ENCODE results near the gene MORC2.

The MORC2 gene

GRCh38 chr22:30984317-30984716, 15.7 kb upstream of the MORC2 start:
- peaks cover 0 to 1% of the 10 kb centered on the region in 2 donors for H3K9me3 ChIP-seq (ENCODE audit: control insufficient read depth in 2 of 2, low read length in 2 of 2)
- H3K4me1 ChIP-seq (ENCODE audit: control insufficient read depth in 2 of 2, insufficient read depth in 2 of 2, low read length in 2 of 2) = no peaks in the 10 kb centered on the region
- no peak overlapping the region for H3K4me3 ChIP-seq (ENCODE audit: low read length in 2 of 2)
- no peaks in the 10 kb centered on the region for H3K36me3 ChIP-seq (ENCODE audit: control insufficient read depth in 2 of 2, insufficient read depth in 2 of 2, low read length in 2 of 2)
- H3K9ac ChIP-seq (ENCODE audit: low read depth in 1 of 2, low read length in 2 of 2) = no peak overlapping the region
- H3K27ac ChIP-seq (ENCODE audit: low read depth in 2 of 2, low read length in 2 of 2) = no peak overlapping the region
- no peaks in the 10 kb centered on the region for H3K27me3 ChIP-seq (ENCODE audit: control insufficient read depth in 2 of 2, insufficient read depth in 2 of 2, low read length in 2 of 2)

- Histone ChIP-seq H3K9ac (ENCODE audit: low read depth in 1 of 2, low read length in 2 of 2) (no peak overlapping the region), H3K27ac (ENCODE audit: low read depth in 2 of 2, low read length in 2 of 2) (no peak overlapping the region), H3K4me1 (ENCODE audit: control insufficient read depth in 2 of 2, insufficient read depth in 2 of 2, low read length in 2 of 2) (no peaks in the 10 kb centered on the region), H3K4me3 (ENCODE audit: low read length in 2 of 2) (no peak overlapping the region), H3K27me3 (ENCODE audit: control insufficient read depth in 2 of 2, insufficient read depth in 2 of 2, low read length in 2 of 2) (no peaks in the 10 kb centered on the region), H3K36me3 (ENCODE audit: control insufficient read depth in 2 of 2, insufficient read depth in 2 of 2, low read length in 2 of 2) (no peaks in the 10 kb centered on the region), H3K9me3 (ENCODE audit: control insufficient read depth in 2 of 2, low read length in 2 of 2) (peaks cover under 1 to 1% of the 10 kb centered on the region in 2 donors)
These were observed 13.9 kb upstream of the MORC2 start for GRCh38 chr22:30982512-30982911.

GRCh38 chr22:30979932-30980331, 11.4 kb upstream of the MORC2 start:
- Histone ChIP-seq H3K27me3 (ENCODE audit: control insufficient read depth in 2 of 2, insufficient read depth in 2 of 2, low read length in 2 of 2) (no peaks in the 10 kb centered on the region), H3K4me1 (ENCODE audit: control insufficient read depth in 2 of 2, insufficient read depth in 2 of 2, low read length in 2 of 2) (no peaks in the 10 kb centered on the region), H3K9ac (ENCODE audit: low read depth in 1 of 2, low read length in 2 of 2) (no peak overlapping the region), H3K36me3 (ENCODE audit: control insufficient read depth in 2 of 2, insufficient read depth in 2 of 2, low read length in 2 of 2) (peaks cover 6 to 7% of the 10 kb centered on the region in 2 donors), H3K9me3 (ENCODE audit: control insufficient read depth in 2 of 2, low read length in 2 of 2) (peaks cover 14 to 17% of the 10 kb centered on the region in 2 donors), H3K27ac (ENCODE audit: low read depth in 2 of 2, low read length in 2 of 2) (no peak overlapping the region), H3K4me3 (ENCODE audit: low read length in 2 of 2) (no peak overlapping the region)

DNA sequence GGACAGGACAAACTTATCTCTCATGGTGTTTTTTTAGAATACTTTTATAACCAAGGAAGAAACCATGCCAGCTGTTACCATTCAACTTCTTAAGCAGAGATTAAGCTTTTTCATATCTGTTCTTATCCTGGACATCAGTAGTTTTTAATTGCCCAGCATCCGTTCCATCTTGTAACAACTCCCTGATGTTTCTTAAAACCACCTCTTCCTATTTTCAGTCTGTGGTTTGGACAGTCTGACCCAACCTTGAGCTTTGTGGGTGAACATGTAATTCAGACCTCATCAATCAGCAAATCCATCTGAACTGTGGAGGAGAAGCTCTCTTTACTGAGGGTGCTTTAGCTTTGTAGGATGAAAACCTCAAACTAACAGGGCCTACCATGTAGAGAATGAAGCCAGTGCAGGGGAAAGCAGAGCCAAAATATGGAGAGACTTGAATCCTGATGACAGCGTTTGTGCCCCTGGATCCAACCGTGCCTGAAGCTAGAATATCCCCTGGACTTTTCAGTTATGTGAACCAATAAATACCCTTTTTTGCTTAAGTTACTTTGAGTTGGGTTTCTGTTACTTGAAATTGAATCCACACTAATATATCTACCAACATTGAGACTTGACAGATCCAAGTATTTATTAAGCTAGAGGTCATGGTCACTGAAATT, 9.9 kb upstream of the MORC2 start:
- H3K27me3 ChIP-seq (ENCODE audit: control insufficient read depth in 2 of 2, insufficient read depth in 2 of 2, low read length in 2 of 2) = no peaks in the 10 kb centered on the region
- no peak overlapping the region for H3K4me3 ChIP-seq (ENCODE audit: low read length in 2 of 2)
- H3K4me1 ChIP-seq (ENCODE audit: control insufficient read depth in 2 of 2, insufficient read depth in 2 of 2, low read length in 2 of 2) = no peaks in the 10 kb centered on the region
- H3K9ac ChIP-seq (ENCODE audit: low read depth in 1 of 2, low read length in 2 of 2) = no peak overlapping the region
- no peak overlapping the region for H3K27ac ChIP-seq (ENCODE audit: low read depth in 2 of 2, low read length in 2 of 2)
- peaks cover 14 to 18% of the 10 kb centered on the region in 2 donors for H3K36me3 ChIP-seq (ENCODE audit: control insufficient read depth in 2 of 2, insufficient read depth in 2 of 2, low read length in 2 of 2)
- peaks cover 14 to 22% of the 10 kb centered on the region in 2 donors for H3K9me3 ChIP-seq (ENCODE audit: control insufficient read depth in 2 of 2, low read length in 2 of 2)

DNA sequence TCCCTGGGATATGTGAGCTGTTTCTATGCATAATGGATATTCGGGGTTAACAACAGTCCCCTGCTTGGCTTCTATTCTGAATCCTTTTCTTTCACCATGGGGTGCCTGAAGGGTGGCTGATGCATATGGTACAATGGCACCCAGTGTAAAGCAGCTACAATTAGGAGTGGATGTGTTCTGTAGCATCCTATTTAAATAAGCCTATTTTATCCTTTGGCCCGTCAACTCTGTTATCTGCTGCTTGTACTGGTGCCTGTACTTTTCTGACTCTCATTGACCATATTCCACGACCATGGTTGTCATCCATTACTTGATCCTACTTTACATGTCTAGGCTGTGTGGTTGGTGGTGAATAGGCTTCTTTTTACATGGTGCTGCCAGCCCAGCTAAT, 1.8 kb upstream of the MORC2 start:
- H3K36me3 ChIP-seq (ENCODE audit: control insufficient read depth in 2 of 2, insufficient read depth in 2 of 2, low read length in 2 of 2) = peaks cover 34 to 37% of the 10 kb centered on the region in 2 donors
- H3K4me3 ChIP-seq (ENCODE audit: low read length in 2 of 2) = peak overlapping the region; percentile 85 to 90
- peak overlapping the region in 1 of 2 donors; percentile 76 for H3K9ac ChIP-seq (ENCODE audit: low read depth in 1 of 2, low read length in 2 of 2)
- no peaks in the 10 kb centered on the region for H3K27me3 ChIP-seq (ENCODE audit: control insufficient read depth in 2 of 2, insufficient read depth in 2 of 2, low read length in 2 of 2)
- H3K9me3 ChIP-seq (ENCODE audit: control insufficient read depth in 2 of 2, low read length in 2 of 2) = peaks cover 8 to 9% of the 10 kb centered on the region in 2 donors
- peak overlapping the region in 1 of 2 donors; percentile 93 for H3K27ac ChIP-seq (ENCODE audit: low read depth in 2 of 2, low read length in 2 of 2)
- H3K4me1 ChIP-seq (ENCODE audit: control insufficient read depth in 2 of 2, insufficient read depth in 2 of 2, low read length in 2 of 2) = peaks cover 9 to 15% of the 10 kb centered on the region in 2 donors

DNA sequence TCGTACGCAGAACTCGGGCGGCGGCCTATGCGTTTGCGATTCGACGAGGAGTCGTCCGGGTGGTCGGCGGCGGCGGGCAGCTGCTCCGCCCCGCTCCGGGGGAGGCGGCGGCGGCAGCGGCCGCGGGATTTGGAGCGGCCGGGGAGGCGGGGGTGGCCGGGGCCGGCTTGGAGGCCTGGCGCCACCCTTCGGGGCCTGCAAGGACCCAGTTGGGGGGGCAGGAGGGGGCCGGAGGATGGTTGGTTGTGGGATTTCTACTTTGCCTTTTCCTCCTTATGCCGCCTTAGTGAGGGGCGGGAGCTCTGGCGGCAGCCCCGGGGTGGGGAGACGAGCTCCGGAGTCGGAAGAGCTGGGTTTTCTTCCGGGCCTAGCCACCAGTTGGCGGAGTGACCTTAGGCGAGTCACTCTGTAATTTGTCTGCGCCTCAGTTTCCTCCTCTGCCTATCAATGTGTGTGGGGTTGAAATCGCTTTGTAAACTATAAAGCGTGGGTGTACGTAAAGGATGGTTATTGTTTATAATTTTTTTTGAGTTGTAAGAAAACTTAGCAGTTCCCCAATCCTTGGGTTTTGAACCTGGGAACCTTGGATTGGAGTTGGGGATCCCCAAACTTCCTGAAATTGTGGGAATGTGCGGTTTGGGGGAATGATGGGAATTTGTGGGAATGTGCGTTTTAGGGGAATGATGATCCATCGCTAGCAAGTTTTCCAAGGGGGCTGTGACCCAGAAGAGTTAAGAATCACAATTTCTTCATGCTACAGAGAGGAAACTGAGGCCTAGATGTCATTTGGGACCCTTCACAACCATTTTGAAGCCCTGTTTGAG, 1.2 kb upstream of the MORC2 start:
- peaks cover 29 to 32% of the 10 kb centered on the region in 2 donors for H3K36me3 ChIP-seq (ENCODE audit: control insufficient read depth in 2 of 2, insufficient read depth in 2 of 2, low read length in 2 of 2)
- no peaks in the 10 kb centered on the region for H3K27me3 ChIP-seq (ENCODE audit: control insufficient read depth in 2 of 2, insufficient read depth in 2 of 2, low read length in 2 of 2)
- peaks cover 9 to 15% of the 10 kb centered on the region in 2 donors for H3K4me1 ChIP-seq (ENCODE audit: control insufficient read depth in 2 of 2, insufficient read depth in 2 of 2, low read length in 2 of 2)
- peak overlapping the region; percentile 76 to 82 for H3K9ac ChIP-seq (ENCODE audit: low read depth in 1 of 2, low read length in 2 of 2)
- H3K27ac ChIP-seq (ENCODE audit: low read depth in 2 of 2, low read length in 2 of 2) = peak overlapping the region; percentile 92 to 93
- H3K4me3 ChIP-seq (ENCODE audit: low read length in 2 of 2) = peak overlapping the region; percentile 85 to 90
- H3K9me3 ChIP-seq (ENCODE audit: control insufficient read depth in 2 of 2, low read length in 2 of 2) = peaks cover 8 to 9% of the 10 kb centered on the region in 2 donors

GRCh38 chr22:30968924-30969531, 454 bp upstream of the MORC2 start, which contains the start of gene TUG1:
Gene TUG1, plus strand, starts transcription at chr22:30969265.
- H3K27me3 ChIP-seq (ENCODE audit: control insufficient read depth in 2 of 2, insufficient read depth in 2 of 2, low read length in 2 of 2) = no peaks in the 10 kb centered on the region
- H3K27ac ChIP-seq (ENCODE audit: low read depth in 2 of 2, low read length in 2 of 2) = peak within 1 kb of the TSS; percentile 92 to 93
- peak within 1 kb of the TSS; percentile 85 to 90 for H3K4me3 ChIP-seq (ENCODE audit: low read length in 2 of 2)
- H3K9me3 ChIP-seq (ENCODE audit: control insufficient read depth in 2 of 2, low read length in 2 of 2) = peaks cover 8 to 9% of the 10 kb centered on the region in 2 donors
- H3K9ac ChIP-seq (ENCODE audit: low read depth in 1 of 2, low read length in 2 of 2) = peak within 1 kb of the TSS; percentile 76 to 82
- peaks cover 9 to 15% of the 10 kb centered on the region in 2 donors for H3K4me1 ChIP-seq (ENCODE audit: control insufficient read depth in 2 of 2, insufficient read depth in 2 of 2, low read length in 2 of 2)
- H3K36me3 ChIP-seq (ENCODE audit: control insufficient read depth in 2 of 2, insufficient read depth in 2 of 2, low read length in 2 of 2) = peaks cover 25 to 28% of the 10 kb centered on the region in 2 donors

DNA sequence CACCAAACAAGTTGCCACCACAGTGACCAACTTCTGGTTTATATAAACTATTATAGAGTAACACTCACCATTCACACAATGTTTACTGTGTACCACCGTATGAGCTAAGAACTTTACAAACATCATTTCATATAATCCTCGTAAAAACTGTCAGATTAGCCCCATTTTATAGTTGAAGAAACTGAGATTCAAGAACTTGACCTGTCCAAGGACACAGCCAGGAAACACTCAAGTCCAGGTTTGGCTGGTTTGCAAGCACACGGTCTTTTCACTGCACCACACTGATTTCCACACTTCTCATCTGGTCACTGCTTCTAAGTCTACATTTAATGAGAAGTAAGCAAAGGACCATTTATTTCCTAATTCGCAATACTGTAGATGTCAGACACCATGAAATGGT, 3.7 kb downstream of the MORC2 start:
- no peak overlapping the region for H3K4me3 ChIP-seq (ENCODE audit: low read length in 2 of 2)
- H3K27me3 ChIP-seq (ENCODE audit: control insufficient read depth in 2 of 2, insufficient read depth in 2 of 2, low read length in 2 of 2) = no peaks in the 10 kb centered on the region

GRCh38 chr22:30955153-30955552, 13.4 kb downstream of the MORC2 start:
- H3K9me3 ChIP-seq (ENCODE audit: control insufficient read depth in 2 of 2, low read length in 2 of 2) = no peaks in the 10 kb centered on the region
- H3K4me1 ChIP-seq (ENCODE audit: control insufficient read depth in 2 of 2, insufficient read depth in 2 of 2, low read length in 2 of 2) = no peaks in the 10 kb centered on the region
- peaks cover 20 to 23% of the 10 kb centered on the region in 2 donors for H3K36me3 ChIP-seq (ENCODE audit: control insufficient read depth in 2 of 2, insufficient read depth in 2 of 2, low read length in 2 of 2)
- H3K27ac ChIP-seq (ENCODE audit: low read depth in 2 of 2, low read length in 2 of 2) = no peak overlapping the region
- no peak overlapping the region for H3K4me3 ChIP-seq (ENCODE audit: low read length in 2 of 2)
- no peaks in the 10 kb centered on the region for H3K27me3 ChIP-seq (ENCODE audit: control insufficient read depth in 2 of 2, insufficient read depth in 2 of 2, low read length in 2 of 2)
- no peak overlapping the region for H3K9ac ChIP-seq (ENCODE audit: low read depth in 1 of 2, low read length in 2 of 2)

More for the DNA sequence above, 3.7 kb downstream of the MORC2 start:
- Histone ChIP-seq H3K36me3 (ENCODE audit: control insufficient read depth in 2 of 2, insufficient read depth in 2 of 2, low read length in 2 of 2) (no peaks in the 10 kb centered on the region), H3K4me1 (ENCODE audit: control insufficient read depth in 2 of 2, insufficient read depth in 2 of 2, low read length in 2 of 2) (peaks cover 4 to 7% of the 10 kb centered on the region in 2 donors), H3K9ac (ENCODE audit: low read depth in 1 of 2, low read length in 2 of 2) (no peak overlapping the region), H3K9me3 (ENCODE audit: control insufficient read depth in 2 of 2, low read length in 2 of 2) (peaks cover 0 to 2% of the 10 kb centered on the region in 2 donors), H3K27ac (ENCODE audit: low read depth in 2 of 2, low read length in 2 of 2) (no peak overlapping the region)

- Histone ChIP-seq H3K9me3 (ENCODE audit: control insufficient read depth in 2 of 2, low read length in 2 of 2) (no peaks in the 10 kb centered on the region), H3K4me3 (ENCODE audit: low read length in 2 of 2) (no peak overlapping the region), H3K36me3 (ENCODE audit: control insufficient read depth in 2 of 2, insufficient read depth in 2 of 2, low read length in 2 of 2) (peaks cover 38 to 39% of the 10 kb centered on the region in 2 donors), H3K27me3 (ENCODE audit: control insufficient read depth in 2 of 2, insufficient read depth in 2 of 2, low read length in 2 of 2) (no peaks in the 10 kb centered on the region), H3K9ac (ENCODE audit: low read depth in 1 of 2, low read length in 2 of 2) (no peak overlapping the region), H3K27ac (ENCODE audit: low read depth in 2 of 2, low read length in 2 of 2) (no peak overlapping the region), H3K4me1 (ENCODE audit: control insufficient read depth in 2 of 2, insufficient read depth in 2 of 2, low read length in 2 of 2) (peaks cover 0 to 1% of the 10 kb centered on the region in 2 donors)
These were observed 15.4 kb downstream of the MORC2 start for GRCh38 chr22:30953206-30953605.
